ENCODE measurements around the gene BNC2.

BNC2 gene

DNA sequence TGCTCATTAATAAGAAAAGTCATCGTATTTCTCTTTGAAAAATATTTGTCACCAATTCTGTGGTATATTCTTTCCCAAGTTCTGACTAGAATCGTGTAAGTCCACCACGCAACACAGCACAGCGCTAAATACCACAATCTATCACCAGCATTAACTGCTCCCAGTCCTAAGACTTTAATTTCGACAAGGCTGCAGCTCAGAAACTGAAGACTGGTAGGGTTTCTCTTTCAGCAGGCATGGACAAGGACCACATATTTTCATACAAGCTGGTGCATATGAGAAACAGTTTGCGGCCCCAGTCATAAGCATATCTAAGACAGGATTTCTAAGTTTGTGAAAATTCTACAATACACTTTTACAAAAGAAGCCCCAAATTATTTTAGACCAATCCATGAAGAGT, 24.1 kb downstream of the BNC2 start:
- Histone ChIP-seq H3K79me1 (ENCODE audit: low read length) (no peaks in the 10 kb centered on the region), H3K23ac (ENCODE audit: low read length) (no peak overlapping the region), H4K8ac (ENCODE audit: low read depth, low read length) (no peak overlapping the region), H3K4ac (ENCODE audit: low read depth, low read length) (no peak overlapping the region), H3K36me3 (ENCODE audit: control insufficient read depth, insufficient read depth, low read length) (no peaks in the 10 kb centered on the region), H3K9ac (ENCODE audit: low read length) (no peak overlapping the region), H3K4me2 (ENCODE audit: low read length) (no peak overlapping the region), H3K18ac (ENCODE audit: low read length) (no peak overlapping the region), H3K79me2 (ENCODE audit: control insufficient read depth, insufficient read depth, low read length) (no peaks in the 10 kb centered on the region), H3K27me3 (ENCODE audit: insufficient read depth, low read length, poor library complexity) (no peaks in the 10 kb centered on the region), H4K5ac (ENCODE audit: low read length) (no peak overlapping the region), H2BK120ac (ENCODE audit: low read depth, low read length) (no peak overlapping the region), H3K27ac (ENCODE audit: low read depth, low read length) (no peak overlapping the region), H3K4me3 (ENCODE audit: low read length) (no peak overlapping the region), H2BK5ac (ENCODE audit: low read length) (no peak overlapping the region), H2BK15ac (replicated peaks; ENCODE audit: low read depth) (no peak overlapping the region), H2AK5ac (ENCODE audit: low read length) (no peak overlapping the region), H3K4me1 (ENCODE audit: control insufficient read depth, low read depth, low read length) (no peaks in the 10 kb centered on the region), H3K56ac (ENCODE audit: low read length) (no peak overlapping the region)
- WGBS (ENCODE audit: extremely low coverage, insufficient coverage, low lambda C conversion rate) = no CpG with 5 or more reads among the region's 6 CpGs
- DNase-seq = no peak

DNA sequence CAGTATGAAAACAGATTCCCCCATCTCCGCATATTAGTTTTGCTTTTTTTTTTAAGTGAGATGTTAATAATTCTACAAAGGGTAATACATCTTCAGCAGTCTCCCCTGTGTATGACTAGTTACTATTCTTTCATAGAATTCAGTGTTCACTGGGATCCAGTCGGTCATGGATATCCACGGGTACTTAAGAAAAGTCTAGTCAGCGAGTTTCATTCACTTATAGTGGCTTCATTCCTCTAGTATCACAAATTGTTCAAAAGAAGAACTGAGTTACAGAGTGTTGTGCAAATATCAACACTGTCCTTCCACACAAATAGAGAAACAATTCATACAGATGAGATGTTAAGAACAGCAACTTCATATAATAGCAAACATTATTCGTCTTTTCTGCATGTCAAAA, 35.7 kb downstream of the BNC2 start:
- H3K56ac ChIP-seq (ENCODE audit: low read length) = no peak overlapping the region
- no peak overlapping the region for H3K4ac ChIP-seq (ENCODE audit: low read depth, low read length)
- no peak overlapping the region for H2BK120ac ChIP-seq (ENCODE audit: low read depth, low read length)
- H4K5ac ChIP-seq (ENCODE audit: low read length) = no peak overlapping the region
- H3K23ac ChIP-seq (ENCODE audit: low read length) = no peak overlapping the region
- H3K36me3 ChIP-seq (ENCODE audit: control insufficient read depth, insufficient read depth, low read length) = no peaks in the 10 kb centered on the region
- no peaks in the 10 kb centered on the region for H3K79me2 ChIP-seq (ENCODE audit: control insufficient read depth, insufficient read depth, low read length)
- H2BK5ac ChIP-seq (ENCODE audit: low read length) = no peak overlapping the region
- H3K27ac ChIP-seq (ENCODE audit: low read depth, low read length) = no peak overlapping the region
- no peaks in the 10 kb centered on the region for H3K79me1 ChIP-seq (ENCODE audit: low read length)
- H3K9ac ChIP-seq (ENCODE audit: low read length) = no peak overlapping the region
- H3K27me3 ChIP-seq (ENCODE audit: insufficient read depth, low read length, poor library complexity) = no peaks in the 10 kb centered on the region
- no peaks in the 10 kb centered on the region for H3K4me1 ChIP-seq (ENCODE audit: control insufficient read depth, low read depth, low read length)
- no peak overlapping the region for H2AK5ac ChIP-seq (ENCODE audit: low read length)
- no peak overlapping the region for H3K4me3 ChIP-seq (ENCODE audit: low read length)
- WGBS (ENCODE audit: extremely low coverage, insufficient coverage, low lambda C conversion rate) = no CpG with 5 or more reads among the region's 5 CpGs
- no peak for DNase-seq
- no peak overlapping the region for H2BK15ac ChIP-seq (replicated peaks; ENCODE audit: low read depth)
- no peak overlapping the region for H3K18ac ChIP-seq (ENCODE audit: low read length)
- no peak overlapping the region for H3K4me2 ChIP-seq (ENCODE audit: low read length)
- H4K8ac ChIP-seq (ENCODE audit: low read depth, low read length) = no peak overlapping the region

- Histone ChIP-seq H3K27me3 (ENCODE audit: insufficient read depth, low read length, poor library complexity) (no peaks in the 10 kb centered on the region), H3K27ac (ENCODE audit: low read depth, low read length) (no peak overlapping the region), H3K56ac (ENCODE audit: low read length) (no peak overlapping the region), H4K8ac (ENCODE audit: low read depth, low read length) (no peak overlapping the region), H3K9ac (ENCODE audit: low read length) (no peak overlapping the region), H3K23ac (ENCODE audit: low read length) (no peak overlapping the region), H3K79me1 (ENCODE audit: low read length) (no peaks in the 10 kb centered on the region), H2BK5ac (ENCODE audit: low read length) (no peak overlapping the region), H3K4me1 (ENCODE audit: control insufficient read depth, low read depth, low read length) (peaks cover 4% of the 10 kb centered on the region), H3K18ac (ENCODE audit: low read length) (no peak overlapping the region), H4K5ac (ENCODE audit: low read length) (no peak overlapping the region), H3K4me3 (ENCODE audit: low read length) (no peak overlapping the region), H2BK15ac (replicated peaks; ENCODE audit: low read depth) (no peak overlapping the region), H3K4me2 (ENCODE audit: low read length) (no peak overlapping the region), H2AK5ac (ENCODE audit: low read length) (no peak overlapping the region), H3K79me2 (ENCODE audit: control insufficient read depth, insufficient read depth, low read length) (no peaks in the 10 kb centered on the region), H3K4ac (ENCODE audit: low read depth, low read length) (no peak overlapping the region), H2BK120ac (ENCODE audit: low read depth, low read length) (no peak overlapping the region), H3K36me3 (ENCODE audit: control insufficient read depth, insufficient read depth, low read length) (no peaks in the 10 kb centered on the region)
- no peak for DNase-seq
- WGBS (ENCODE audit: extremely low coverage, insufficient coverage, low lambda C conversion rate) = no CpG with 5 or more reads among the region's 3 CpGs
Observed at GRCh38 chr9:16833296-16833835, 37.1 kb downstream of the BNC2 start.

- peaks cover 4% of the 10 kb centered on the region for H3K4me1 ChIP-seq (ENCODE audit: control insufficient read depth, low read depth, low read length)
- no peak overlapping the region for H3K18ac ChIP-seq (ENCODE audit: low read length)
- H3K56ac ChIP-seq (ENCODE audit: low read length) = no peak overlapping the region
- H3K36me3 ChIP-seq (ENCODE audit: control insufficient read depth, insufficient read depth, low read length) = no peaks in the 10 kb centered on the region
- H3K27me3 ChIP-seq (ENCODE audit: insufficient read depth, low read length, poor library complexity) = no peaks in the 10 kb centered on the region
- H3K79me2 ChIP-seq (ENCODE audit: control insufficient read depth, insufficient read depth, low read length) = no peaks in the 10 kb centered on the region
- no peak overlapping the region for H2BK15ac ChIP-seq (replicated peaks; ENCODE audit: low read depth)
- no peak overlapping the region for H3K23ac ChIP-seq (ENCODE audit: low read length)
- no peak overlapping the region for H3K4me2 ChIP-seq (ENCODE audit: low read length)
- no peak overlapping the region for H2BK120ac ChIP-seq (ENCODE audit: low read depth, low read length)
- WGBS (ENCODE audit: extremely low coverage, insufficient coverage, low lambda C conversion rate) = no CpG with 5 or more reads among the region's 3 CpGs
- H4K8ac ChIP-seq (ENCODE audit: low read depth, low read length) = no peak overlapping the region
- H2AK5ac ChIP-seq (ENCODE audit: low read length) = no peak overlapping the region
- no peak overlapping the region for H4K5ac ChIP-seq (ENCODE audit: low read length)
- H3K4me3 ChIP-seq (ENCODE audit: low read length) = no peak overlapping the region
- H2BK5ac ChIP-seq (ENCODE audit: low read length) = no peak overlapping the region
- DNase-seq = no peak
- no peak overlapping the region for H3K9ac ChIP-seq (ENCODE audit: low read length)
- H3K4ac ChIP-seq (ENCODE audit: low read depth, low read length) = no peak overlapping the region
- no peak overlapping the region for H3K27ac ChIP-seq (ENCODE audit: low read depth, low read length)
- no peaks in the 10 kb centered on the region for H3K79me1 ChIP-seq (ENCODE audit: low read length)
Observed at GRCh38 chr9:16832101-16832500, 38.4 kb downstream of the BNC2 start.

DNA sequence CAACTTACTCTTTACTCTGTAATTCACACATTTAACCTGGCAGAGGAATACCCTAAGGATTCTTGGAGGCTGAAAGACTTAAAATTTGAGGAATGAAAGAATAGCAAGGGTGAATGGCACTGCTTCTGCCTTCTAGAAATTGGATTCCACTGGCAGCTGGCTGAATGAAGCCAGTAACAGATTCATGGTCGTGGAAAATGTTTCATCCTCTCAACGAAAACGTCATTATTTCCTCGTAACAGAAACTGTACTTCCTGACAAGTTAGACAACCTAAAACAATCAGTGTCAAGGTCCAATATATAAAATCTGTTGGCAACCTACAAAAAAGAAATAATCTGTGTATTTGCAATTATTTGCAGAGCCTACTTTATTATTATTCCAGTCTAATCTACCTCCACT, 39.7 kb downstream of the BNC2 start:
- Histone ChIP-seq H2BK5ac (ENCODE audit: low read length) (no peak overlapping the region), H3K23ac (ENCODE audit: low read length) (no peak overlapping the region), H3K36me3 (ENCODE audit: control insufficient read depth, insufficient read depth, low read length) (no peaks in the 10 kb centered on the region), H4K8ac (ENCODE audit: low read depth, low read length) (no peak overlapping the region), H3K79me2 (ENCODE audit: control insufficient read depth, insufficient read depth, low read length) (no peaks in the 10 kb centered on the region), H3K27ac (ENCODE audit: low read depth, low read length) (no peak overlapping the region), H3K4me3 (ENCODE audit: low read length) (no peak overlapping the region), H3K4ac (ENCODE audit: low read depth, low read length) (no peak overlapping the region), H4K5ac (ENCODE audit: low read length) (no peak overlapping the region), H3K79me1 (ENCODE audit: low read length) (no peaks in the 10 kb centered on the region), H3K4me1 (ENCODE audit: control insufficient read depth, low read depth, low read length) (peaks cover 4% of the 10 kb centered on the region), H3K9ac (ENCODE audit: low read length) (no peak overlapping the region), H3K27me3 (ENCODE audit: insufficient read depth, low read length, poor library complexity) (no peaks in the 10 kb centered on the region), H3K56ac (ENCODE audit: low read length) (no peak overlapping the region), H2BK15ac (replicated peaks; ENCODE audit: low read depth) (no peak overlapping the region), H3K18ac (ENCODE audit: low read length) (no peak overlapping the region), H3K4me2 (ENCODE audit: low read length) (no peak overlapping the region), H2BK120ac (ENCODE audit: low read depth, low read length) (no peak overlapping the region), H2AK5ac (ENCODE audit: low read length) (no peak overlapping the region)
- no CpG with 5 or more reads among the region's 4 CpGs for WGBS (ENCODE audit: extremely low coverage, insufficient coverage, low lambda C conversion rate)
- no peak for DNase-seq
